Thoracic aorta (tissue), 2 donors: Measurements from ENCODE around the gene TMEM255A. TPM values are rescaled to one million over a fixed set of nuclear protein-coding genes. Genes with fewer than 3 reads are reported as not detected.

Experiments
- ATAC-seq: fragments of 150-250 bp; one replicate; pipeline ENCODE4 v1.8.0; 2017; ENCODE audit warnings: low read depth; ENCODE audit not compliant: insufficient number of reproducible peaks, low FRiP score
- DNase-seq: peaks from one replicate; pipeline ENCODE4 v3.0.0-alpha.2; 2020; ENCODE audit warnings: low spot score
- H3K27ac ChIP-seq, 2 donors: fragments of 200-600 bp; sonication (generic); 1 replicate in 1 of 2; 2 replicates in 1 of 2; pipeline ENCODE4 v1.5.1; 2016; ENCODE audit warnings: mild to moderate bottlenecking in 2 of 2, moderate library complexity in 2 of 2
- H3K27me3 ChIP-seq: fragments of 200-600 bp; sonication (generic); replicated peaks from 2 replicates; pipeline ENCODE4 v1.6.0; 2016; ENCODE audit warnings: mild to moderate bottlenecking; ENCODE audit not compliant: insufficient read depth
- H3K36me3 ChIP-seq: fragments of 200-600 bp; sonication (generic); one replicate; pipeline ENCODE4 v1.5.1; 2016
- H3K4me1 ChIP-seq, 2 donors: fragments of 200-600 bp; sonication (generic); 1 replicate in 1 of 2; 2 replicates in 1 of 2; pipeline versions ENCODE4 v1.5.1 to v1.6.0; 2016; ENCODE audit warnings: low read depth in 2 of 2, mild to moderate bottlenecking in 1 of 2; ENCODE audit not compliant: control insufficient read depth in 1 of 2
- H3K4me3 ChIP-seq: fragments of 200-600 bp; sonication (generic); 2 replicates; pipeline ENCODE4 v1.5.1; 2016; ENCODE audit warnings: mild to moderate bottlenecking
- H3K9me3 ChIP-seq: fragments of 200-600 bp; sonication (generic); 2 replicates; pipeline ENCODE4 v1.5.1; 2016
- total RNA-seq, 2 donors: library from RNA; depleted of rRNA; stranded (reverse); fragments of >200 nt; gene quantifications; one replicate each; pipeline versions ENCODE4 v1.1.0 to v1.2.3, GENCODE V29; 2016
- TF ChIP-seq, protein P1 (sequence below): fragments of 200-600 bp; sonication (generic); IDR thresholded peaks from one replicate; pipeline ENCODE4 v1.5.1; 2019; ENCODE audit warnings: antibody characterized with exemption

TMEM255A gene
- total RNA-seq, 2 donors from 2014 or later = 1.1 TPM

DNA sequence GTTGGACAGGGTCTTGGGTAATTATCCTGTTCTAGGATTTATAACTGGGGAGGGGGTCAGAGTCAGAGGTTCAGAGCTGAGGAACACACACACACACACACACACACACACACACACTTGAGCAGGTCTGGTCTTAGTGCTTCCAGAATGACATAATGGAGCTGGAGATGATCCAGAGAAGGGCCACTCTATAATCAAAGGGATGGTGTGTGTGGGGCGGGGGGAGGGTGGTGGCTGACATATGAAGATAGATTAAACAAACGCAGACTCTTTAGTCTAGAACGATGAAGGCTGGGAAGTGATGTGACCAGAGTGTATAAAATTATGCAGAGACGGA lies 434 bp upstream of the TMEM255A start:
- TF ChIP-seq, protein P1, sequence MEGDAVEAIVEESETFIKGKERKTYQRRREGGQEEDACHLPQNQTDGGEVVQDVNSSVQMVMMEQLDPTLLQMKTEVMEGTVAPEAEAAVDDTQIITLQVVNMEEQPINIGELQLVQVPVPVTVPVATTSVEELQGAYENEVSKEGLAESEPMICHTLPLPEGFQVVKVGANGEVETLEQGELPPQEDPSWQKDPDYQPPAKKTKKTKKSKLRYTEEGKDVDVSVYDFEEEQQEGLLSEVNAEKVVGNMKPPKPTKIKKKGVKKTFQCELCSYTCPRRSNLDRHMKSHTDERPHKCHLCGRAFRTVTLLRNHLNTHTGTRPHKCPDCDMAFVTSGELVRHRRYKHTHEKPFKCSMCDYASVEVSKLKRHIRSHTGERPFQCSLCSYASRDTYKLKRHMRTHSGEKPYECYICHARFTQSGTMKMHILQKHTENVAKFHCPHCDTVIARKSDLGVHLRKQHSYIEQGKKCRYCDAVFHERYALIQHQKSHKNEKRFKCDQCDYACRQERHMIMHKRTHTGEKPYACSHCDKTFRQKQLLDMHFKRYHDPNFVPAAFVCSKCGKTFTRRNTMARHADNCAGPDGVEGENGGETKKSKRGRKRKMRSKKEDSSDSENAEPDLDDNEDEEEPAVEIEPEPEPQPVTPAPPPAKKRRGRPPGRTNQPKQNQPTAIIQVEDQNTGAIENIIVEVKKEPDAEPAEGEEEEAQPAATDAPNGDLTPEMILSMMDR = no peak
- ATAC-seq (no peak), DNase-seq (no peak)

DNA sequence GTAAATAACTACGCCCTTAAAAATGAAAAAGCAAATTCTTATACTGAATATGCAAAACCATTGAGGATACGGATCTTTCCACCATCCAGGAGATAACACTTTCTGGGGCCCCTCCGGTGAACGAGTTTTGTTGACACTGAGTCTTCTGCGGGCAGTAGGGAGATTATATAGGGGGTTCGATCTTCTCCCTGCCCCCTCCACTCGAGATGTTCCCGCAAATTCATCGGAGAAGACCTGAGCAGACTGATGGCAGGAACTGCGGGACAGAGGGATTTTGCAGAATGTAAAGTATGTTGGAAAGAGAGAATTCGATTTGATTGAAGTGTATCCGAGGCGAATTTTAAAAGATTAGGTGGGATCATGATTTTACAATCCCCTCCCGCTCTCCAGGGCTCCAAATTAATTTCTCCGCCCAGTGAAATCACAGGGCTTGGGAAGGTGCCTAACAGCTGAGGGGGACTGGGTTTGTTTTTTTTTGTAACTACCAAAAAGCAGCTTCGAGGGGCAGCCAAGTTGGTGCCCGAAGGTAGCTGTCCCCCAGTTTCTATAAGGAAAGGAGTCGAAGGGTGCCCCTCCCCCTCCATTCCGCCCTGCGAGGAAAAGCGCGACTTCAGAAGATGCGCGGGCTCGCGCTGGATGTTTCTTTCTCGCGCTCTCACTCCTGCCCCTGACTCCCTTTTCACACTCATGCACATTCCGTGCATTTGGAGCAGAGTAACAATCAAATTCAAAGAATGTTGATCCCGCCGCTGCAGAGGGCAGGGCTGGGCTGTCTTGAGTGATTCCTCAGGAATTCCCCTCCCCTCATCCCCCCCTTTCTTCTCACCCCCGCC lies 1.2 kb downstream of the TMEM255A start:
- Histone ChIP-seq H3K9me3 (no peaks in the 10 kb centered on the region), H3K27me3 (no peaks in the 10 kb centered on the region), H3K27ac (no peak overlapping the region), H3K36me3 (no peaks in the 10 kb centered on the region), H3K4me3 (peak overlapping the region; percentile 66), H3K4me1 (peaks cover 0 to 6% of the 10 kb centered on the region in 2 donors)
- ATAC-seq = no peak
- DNase-seq = no peak
- TF ChIP-seq, protein P1 = no peak

More for the DNA sequence above, 434 bp upstream of the TMEM255A start:
- no peak overlapping the region for H3K27ac ChIP-seq
- H3K36me3 ChIP-seq = no peaks in the 10 kb centered on the region
- no peak overlapping the region for H3K4me3 ChIP-seq
- H3K4me1 ChIP-seq = peaks cover 0 to 6% of the 10 kb centered on the region in 2 donors
- no peaks in the 10 kb centered on the region for H3K9me3 ChIP-seq
- no peaks in the 10 kb centered on the region for H3K27me3 ChIP-seq

DNA sequence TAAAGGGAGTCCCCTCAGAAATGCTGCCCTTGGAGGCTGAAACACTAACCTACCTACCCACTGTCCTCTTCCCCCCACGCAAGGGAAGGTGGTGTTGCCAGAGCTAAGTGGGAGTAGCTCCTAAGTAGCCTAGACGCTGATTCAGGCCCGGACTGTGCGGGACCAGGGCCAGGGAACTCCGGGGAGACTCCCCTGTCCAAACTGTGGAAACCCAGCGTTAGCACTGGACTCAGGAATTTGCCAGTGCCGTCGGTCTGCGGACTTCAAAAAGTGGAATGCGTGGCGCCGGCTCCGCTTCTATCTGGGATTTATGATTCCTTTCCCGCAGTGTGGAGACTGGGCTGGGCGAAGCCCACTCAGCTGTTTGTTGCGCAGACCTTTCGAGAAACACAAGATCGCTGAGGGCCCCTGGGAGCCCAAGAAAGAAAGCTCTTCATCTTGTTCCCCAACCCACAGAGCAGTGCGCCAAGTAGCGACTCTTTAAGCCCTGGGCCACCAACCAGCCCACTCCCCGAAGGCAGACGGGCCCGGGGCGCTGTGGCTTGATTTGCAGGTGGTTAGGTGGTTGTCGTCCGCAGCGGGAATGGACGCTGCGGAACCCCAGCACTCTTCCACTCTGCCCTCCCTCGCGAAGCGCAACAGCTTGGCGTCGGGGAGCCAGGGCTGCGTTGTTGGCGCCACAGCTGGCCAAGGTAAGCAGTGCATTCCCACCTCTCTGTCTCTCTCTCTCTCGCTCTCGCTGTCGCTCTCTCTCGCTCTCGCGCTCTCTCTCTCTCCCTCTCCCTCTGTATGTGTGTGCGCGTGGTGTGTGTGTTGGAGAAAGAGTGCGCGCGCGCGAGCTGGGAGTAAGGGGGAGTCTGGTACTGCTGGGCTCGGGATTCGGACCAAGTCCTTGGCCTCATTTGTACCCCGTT lies 2.0 kb downstream of the TMEM255A start:
- no peak for ATAC-seq
- Histone ChIP-seq H3K4me3 (peak overlapping the region; percentile 66), H3K4me1 (peaks cover 0 to 6% of the 10 kb centered on the region in 2 donors), H3K27ac (no peak overlapping the region), H3K9me3 (no peaks in the 10 kb centered on the region), H3K36me3 (no peaks in the 10 kb centered on the region), H3K27me3 (no peaks in the 10 kb centered on the region)
- TF ChIP-seq, protein P1 = no peak
- peak; percentile 6 for DNase-seq

DNA sequence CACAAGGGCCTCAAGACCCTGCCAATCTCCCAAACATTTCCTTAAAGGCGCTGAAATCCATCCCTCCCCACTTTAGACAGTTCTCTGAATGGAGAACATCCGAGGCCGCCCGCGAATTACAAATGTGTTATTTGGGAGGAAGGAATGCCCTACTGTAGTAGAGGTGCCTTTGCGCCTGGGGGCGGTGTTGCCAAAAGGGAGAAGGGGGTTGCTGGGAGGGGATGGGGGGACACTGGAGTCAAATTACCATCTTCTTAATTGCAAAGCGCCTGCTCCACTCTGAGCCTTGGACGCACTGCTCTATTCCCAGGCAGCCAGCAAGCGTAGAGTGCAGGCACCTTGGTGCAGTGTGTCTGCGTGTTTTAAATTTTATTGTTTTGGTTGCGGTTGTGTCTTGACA lies 2.7 kb downstream of the TMEM255A start:
- H3K27me3 ChIP-seq = no peaks in the 10 kb centered on the region
- DNase-seq (no peak), ATAC-seq (no peak)
- TF ChIP-seq, protein P1 = no peak
- H3K4me3 ChIP-seq = peak overlapping the region; percentile 66
- H3K27ac ChIP-seq = no peak overlapping the region
- H3K36me3 ChIP-seq = no peaks in the 10 kb centered on the region
- no peaks in the 10 kb centered on the region for H3K9me3 ChIP-seq
- H3K4me1 ChIP-seq = peaks cover 0 to 6% of the 10 kb centered on the region in 2 donors

DNA sequence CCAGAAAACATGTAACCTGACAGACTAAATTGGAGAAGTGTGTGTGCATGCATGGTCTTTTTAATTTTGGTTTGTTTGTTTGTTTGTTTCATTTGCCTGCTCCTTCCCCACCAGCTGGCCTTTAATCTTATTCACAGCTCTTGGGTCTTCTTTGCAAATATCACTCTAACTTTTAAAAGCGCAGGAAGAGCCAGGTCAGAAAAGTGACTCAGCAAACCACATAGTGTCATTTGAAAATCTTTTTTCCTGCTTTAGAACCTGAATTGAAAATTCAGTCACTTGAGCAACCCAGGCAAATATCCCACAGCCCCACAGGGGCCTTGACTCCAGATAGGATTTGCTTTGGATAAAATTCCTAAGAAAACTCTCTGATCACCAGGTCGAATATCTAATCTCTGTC lies 4.6 kb downstream of the TMEM255A start:
- DNase-seq = no peak
- Histone ChIP-seq H3K27me3 (no peaks in the 10 kb centered on the region), H3K27ac (no peak overlapping the region), H3K9me3 (no peaks in the 10 kb centered on the region), H3K4me3 (no peak overlapping the region), H3K4me1 (peaks cover 0 to 6% of the 10 kb centered on the region in 2 donors), H3K36me3 (no peaks in the 10 kb centered on the region)
- ATAC-seq = no peak
- TF ChIP-seq, protein P1 = no peak
